Spleen (tissue), 11 donors: ENCODE data around the gene HIC1. TPM values are rescaled to one million over a fixed set of nuclear protein-coding genes. Genes with fewer than 3 reads are reported as not detected.

Experiments
- DNase-seq: peaks from one replicate; pipeline ENCODE4 v3.0.0-alpha.2; 2020
- H3K27ac ChIP-seq, 8 donors: fragments of 200-600 bp; sonication (generic) in 7 of 8; 1 replicate in 4 of 8; 2 replicates in 4 of 8; pipeline versions ENCODE4 v1.5.0 to v1.8.0; 2016 to 2021; ENCODE audit warnings: inconsistent platforms in 4 of 8, mild to moderate bottlenecking in 4 of 8, moderate library complexity in 1 of 8
- H3K27me3 ChIP-seq, 7 donors: fragments of 200-600 bp; sonication (generic) in 6 of 7; replicated peaks in 1 of 7; 1 replicate in 4 of 7; 2 replicates in 3 of 7; pipeline versions ENCODE4 v1.5.0 to v1.8.0; 2016 to 2021; ENCODE audit warnings: inconsistent platforms in 3 of 7, mild to moderate bottlenecking in 1 of 7
- H3K36me3 ChIP-seq, 6 donors: fragments of 200-600 bp; sonication (generic) in 5 of 6; 1 replicate in 4 of 6; 2 replicates in 2 of 6; pipeline versions ENCODE4 v1.5.0 to v1.8.0; 2016 to 2021; ENCODE audit warnings: inconsistent platforms in 2 of 6
- H3K4me1 ChIP-seq, 6 donors: fragments of 200-600 bp; sonication (generic) in 5 of 6; 1 replicate in 3 of 6; 2 replicates in 3 of 6; pipeline versions ENCODE4 v1.5.0 to v1.8.0; 2016 to 2021; ENCODE audit warnings: inconsistent platforms in 3 of 6
- H3K4me3 ChIP-seq, 8 donors: fragments of 200-600 bp; sonication (generic) in 7 of 8; 1 replicate in 4 of 8; 2 replicates in 4 of 8; pipeline versions ENCODE4 v1.5.0 to v1.8.0; 2016 to 2021; ENCODE audit warnings: inconsistent platforms in 4 of 8, mild to moderate bottlenecking in 4 of 8, moderate library complexity in 2 of 8
- H3K9me3 ChIP-seq, 8 donors: fragments of 200-600 bp; sonication (generic) in 7 of 8; 1 replicate in 4 of 8; 2 replicates in 4 of 8; pipeline versions ENCODE4 v1.5.0 to v1.8.0; 2016 to 2021; ENCODE audit warnings: inconsistent platforms in 4 of 8
- CTCF ChIP-seq, 11 experiments: fragments of 200-600 bp in 7 of 11; fragments of 450-650 bp in 4 of 11; sonication (generic) in 4 of 11; IDR thresholded peaks in 8 of 11; conservative IDR thresholded peaks in 3 of 11; 1 replicate in 7 of 11; 2 replicates in 4 of 11; pipeline versions ENCODE4 v1.4.0 to v1.8.0; 2016 to 2021; ENCODE audit warnings: antibody characterized with exemption in 11 of 11, inconsistent platforms in 4 of 11, mild to moderate bottlenecking in 1 of 11
- POLR2A ChIP-seq, 3 donors: fragments of 450-650 bp; IDR thresholded peaks; one replicate each; pipeline ENCODE4 v1.5.1; 2017; ENCODE audit warnings: antibody characterized with exemption in 3 of 3, mild to moderate bottlenecking in 1 of 3
- POLR2AphosphoS5 ChIP-seq, 3 donors: sonication (generic); formaldehyde crosslinking; IDR thresholded peaks; one replicate each; pipeline ENCODE4 v1.5.1; 2017; ENCODE audit warnings: antibody characterized with exemption in 3 of 3
- WGBS, 5 donors: extraction: QIAGEN DNeasy Blood & Tissue Kit in 3 of 5; methylation state at CpG; one replicate each; pipeline versions ENCODE4 v1.1.5 to v1.1.7; 2013 to 2018; 5-methylcytosine and 5-hydroxymethylcytosine counted together
- intact Hi-C: fragments of 100-400 bp; cut with DNase I; formaldehyde crosslinking; loops from one replicate; pipeline ENCODE4 v1.15.0; 2023; ENCODE audit warnings: low total_unique reads
- polyA plus RNA-seq, 3 donors: library from polyadenylated mRNA; stranded (reverse); fragments of 200-250 nt; gene quantifications; one replicate each; pipeline ENCODE4 v1.2.1, GENCODE V29; 2013
- total RNA-seq, 7 donors: library from RNA; depleted of rRNA in 3 of 7; stranded (reverse); fragments of >200 nt in 3 of 7; fragmentation: NEBNext Ultra II Directional in 4 of 7; extraction: Animal tissue kit (Norgen Biotek cat#: 25700) in 4 of 7; gene quantifications; one replicate each; pipeline versions ENCODE4 v1.1.0 to v1.2.1, GENCODE V29; 2016 to 2021
- donor health status: healthy with polysubstance abuse.
- donor health status: DM: no; HTN: no; CAD: no; lungs with moderate emphysema.
- donor health status: DM: no; HTN: no; CAD: no.
- donor health status: Bipolar disorder and iron deficiency.
- donor health status: healthy.
- donor health status: DM: no; HTN: no; CAD: no.
- donor health status: DM: yes; HTN: yes; CAD: no.

Gene HIC1
- total and polyA plus RNA-seq, 10 donors = 1.3 to 59.6 (median 17.9) TPM

GRCh38 chr17:2027528-2028233 lies 27.2 kb upstream of the HIC1 start:
- 76 to 80% (median 77%) methylated on average over 11 of the region's 11 CpGs for WGBS, 5 donors
- no peaks in the 10 kb centered on the region for H3K9me3 ChIP-seq
- peaks cover 36 to 77% (median 64%) of the 10 kb centered on the region in 6 donors for H3K4me1 ChIP-seq
- peaks cover 0 to 6% (median 0%) of the 10 kb centered on the region in 6 donors for H3K36me3 ChIP-seq
- intact Hi-C loops = loop anchor here (5.0 kb wide), 1 partner anchor 120 kb away; no protein-coding TSS in a partner anchor
- H3K27me3 ChIP-seq = peaks cover 2 to 73% (median 33%) of the 10 kb centered on the region in 7 donors
- DNase-seq = no peak
- no peak for TF ChIP-seq CTCF (IDR thresholded peaks at IDR 0.05 in 8 of 11, conservative IDR thresholded peaks at IDR 0.05 in 3 of 11)
- no peak for TF ChIP-seq POLR2A (IDR thresholded peaks at IDR 0.05)
- TF ChIP-seq POLR2AphosphoS5 (IDR thresholded peaks at IDR 0.05) = no peak
- H3K27ac ChIP-seq = no peak overlapping the region
- H3K4me3 ChIP-seq = no peak overlapping the region

DNA sequence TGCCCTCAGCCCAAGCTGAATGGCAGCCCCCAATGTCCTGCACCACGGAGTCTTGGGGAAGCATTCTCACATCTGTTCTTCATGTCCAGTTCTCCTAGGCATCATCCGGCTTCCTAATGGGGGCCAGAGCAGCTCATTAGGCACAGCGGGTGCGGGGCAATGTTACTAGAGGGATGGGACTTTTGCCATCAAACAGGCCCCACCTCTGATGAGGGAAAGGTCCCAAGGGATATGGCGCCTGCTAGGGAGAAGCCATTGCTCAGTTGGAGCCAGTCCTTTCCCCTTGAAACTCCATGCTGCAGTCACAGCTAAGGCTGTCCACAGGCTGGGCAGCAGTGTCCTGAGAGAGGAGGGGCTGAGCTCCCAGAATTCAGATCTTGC lies 26.7 kb upstream of the HIC1 start:
- H3K27ac ChIP-seq = no peak overlapping the region
- peaks cover 36 to 77% (median 61%) of the 10 kb centered on the region in 6 donors for H3K4me1 ChIP-seq
- no peak for DNase-seq
- intact Hi-C loops = loop anchor here (5.0 kb wide), 1 partner anchor 121 kb away; no protein-coding TSS in a partner anchor
- H3K9me3 ChIP-seq = no peaks in the 10 kb centered on the region
- 90 to 94% (median 92%) methylated on average over 2 to 5 of the region's 5 CpGs for WGBS, 5 donors
- no peak overlapping the region for H3K4me3 ChIP-seq
- peaks cover 2 to 68% (median 33%) of the 10 kb centered on the region in 7 donors for H3K27me3 ChIP-seq
- TF ChIP-seq POLR2AphosphoS5 (IDR thresholded peaks at IDR 0.05) (no peak), POLR2A (IDR thresholded peaks at IDR 0.05) (no peak), CTCF (IDR thresholded peaks at IDR 0.05 in 8 of 11, conservative IDR thresholded peaks at IDR 0.05 in 3 of 11) (no peak)
- peaks cover 0 to 11% (median 0%) of the 10 kb centered on the region in 6 donors for H3K36me3 ChIP-seq

DNA sequence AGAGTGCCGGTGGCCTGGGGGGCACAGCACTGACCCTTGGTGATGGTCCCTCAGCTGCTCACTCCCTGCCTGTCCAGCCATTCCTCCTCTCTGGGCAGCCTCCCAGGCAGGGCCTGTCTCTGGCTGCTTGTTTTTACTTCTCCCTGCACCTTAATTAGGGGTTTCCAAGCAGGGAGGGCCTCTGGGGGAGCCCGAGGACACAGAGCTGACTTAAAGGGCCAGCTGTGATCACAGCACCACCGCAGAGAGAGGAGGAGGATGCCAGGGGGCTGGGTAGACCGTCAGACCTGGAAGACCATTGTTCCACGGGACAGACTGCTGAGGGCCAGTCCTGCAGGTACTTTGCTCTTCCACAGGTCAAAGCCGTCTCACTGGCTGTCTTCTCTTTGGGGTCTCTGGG lies 26.2 kb upstream of the HIC1 start:
- Histone ChIP-seq H3K27me3 (peaks cover 2 to 62% (median 28%) of the 10 kb centered on the region in 7 donors), H3K36me3 (peaks cover 0 to 17% (median 4%) of the 10 kb centered on the region in 6 donors), H3K9me3 (no peaks in the 10 kb centered on the region), H3K4me1 (peaks cover 31 to 77% (median 59%) of the 10 kb centered on the region in 6 donors), H3K27ac (no peak overlapping the region), H3K4me3 (no peak overlapping the region)
- DNase-seq = no peak
- TF ChIP-seq POLR2AphosphoS5 (IDR thresholded peaks at IDR 0.05) (no peak), CTCF (IDR thresholded peaks at IDR 0.05 in 8 of 11, conservative IDR thresholded peaks at IDR 0.05 in 3 of 11) (no peak), POLR2A (IDR thresholded peaks at IDR 0.05) (no peak)
- intact Hi-C loops = loop anchor here (5.0 kb wide), 1 partner anchor 121 kb away; no protein-coding TSS in a partner anchor
- WGBS, 5 donors = 46 to 70% (median 59%) methylated on average over 5 to 6 of the region's 6 CpGs
